GM18502 (cell line): Measurements from ENCODE around the gene MYL5.
"Not testable (repeated sequence)": the region's sequence is repeated elsewhere in the genome, so short reads cannot be mapped to it uniquely, and the experiment has no call there.

Experiments
- ATAC-seq: cut with Tn5 transposase; IDR thresholded peaks from one replicate; pipeline ENCODE4 v1.9.1; 2021; ENCODE audit warnings: mild to moderate bottlenecking; ENCODE audit not compliant: unreplicated experiment, poor library complexity

MYL5 gene

GRCh38 chr4:722169-722725 lies 47.9 kb downstream of the MYL5 start:
- no peak for ATAC-seq

GRCh38 chr4:722851-723360 lies 48.6 kb downstream of the MYL5 start:
- ATAC-seq: no peak

- ATAC-seq: no peak
Measured at GRCh38 chr4:723751-724530, 49.6 kb downstream of the MYL5 start.

- no peak for ATAC-seq
Measured at GRCh38 chr4:725391-726234, 51.3 kb downstream of the MYL5 start.

GRCh38 chr4:726235-726787 lies 52.0 kb downstream of the MYL5 start:
- ATAC-seq: no peak

- no peak for ATAC-seq
Measured at GRCh38 chr4:726838-727237, 52.5 kb downstream of the MYL5 start.

- no peak for ATAC-seq
Measured at GRCh38 chr4:727576-727975, 53.2 kb downstream of the MYL5 start.

GRCh38 chr4:729336-730315 lies 55.3 kb downstream of the MYL5 start:
- no peak for ATAC-seq

GRCh38 chr4:730511-730910 lies 56.2 kb downstream of the MYL5 start:
- ATAC-seq: no peak

GRCh38 chr4:730946-731904 lies 56.9 kb downstream of the MYL5 start:
- ATAC-seq: not testable (repeated sequence)
